Kidney (tissue), 14 donors: Measurements from ENCODE around the gene TRIM47. TPM values are rescaled to one million over a fixed set of nuclear protein-coding genes. Genes with fewer than 3 reads are reported as not detected.

Source experiments
- DNase-seq, 5 donors: peaks; one replicate each; pipeline ENCODE4 v3.0.0-alpha.2; 2013 to 2020
- FAIRE-seq: peaks from 2 replicates; lab custom pipeline; 2012; peaks lifted over from hg19 to GRCh38; lab: Jason Lieb, UNC
- H3K27ac ChIP-seq, 2 donors: one replicate each; pipeline ENCODE4 v1.7.0; 2013; ENCODE audit warnings: low read depth in 2 of 2, low read length in 2 of 2, inconsistent platforms in 1 of 2
- H3K27me3 ChIP-seq: one replicate; pipeline ENCODE4 v1.7.1; 2013; ENCODE audit warnings: low read length, inconsistent platforms; ENCODE audit not compliant: control insufficient read depth, insufficient read depth
- H3K36me3 ChIP-seq, 3 donors: one replicate each; pipeline versions ENCODE4 v1.7.0 to v1.7.1; 2013; ENCODE audit warnings: low read length in 3 of 3, control low read depth in 1 of 3, inconsistent platforms in 1 of 3; ENCODE audit not compliant: insufficient read depth in 3 of 3, control insufficient read depth in 2 of 3
- H3K4me1 ChIP-seq, 3 donors: one replicate each; pipeline versions ENCODE4 v1.7.0 to v1.7.1; 2013; ENCODE audit warnings: low read length in 3 of 3, inconsistent platforms in 1 of 3, low read depth in 1 of 3; ENCODE audit not compliant: control insufficient read depth in 2 of 3, insufficient read depth in 2 of 3
- H3K4me3 ChIP-seq, 3 donors: one replicate each; pipeline versions ENCODE4 v1.7.0 to v1.8.1; 2013; ENCODE audit warnings: low read length in 3 of 3, control low read depth in 1 of 3, inconsistent platforms in 1 of 3
- H3K9ac ChIP-seq, 3 donors: one replicate each; pipeline versions ENCODE4 v1.7.0 to v1.7.1; 2013; ENCODE audit warnings: low read length in 3 of 3, control low read depth in 1 of 3, inconsistent platforms in 1 of 3
- H3K9me3 ChIP-seq, 3 donors: one replicate each; pipeline versions ENCODE4 v1.7.0 to v1.7.1; 2013; ENCODE audit warnings: low read length in 3 of 3, control low read depth in 1 of 3, inconsistent platforms in 1 of 3; ENCODE audit not compliant: control insufficient read depth in 2 of 3, insufficient read depth in 1 of 3
- CTCF ChIP-seq: IDR thresholded peaks from 3 replicates; pipeline ENCODE4 v1.5.1; 2012; ENCODE audit warnings: mild to moderate bottlenecking, moderate library complexity, borderline replicate concordance; ENCODE audit not compliant: insufficient read depth; ENCODE audit errors: extremely low read depth
- intact Hi-C: fragments of 100-400 bp; cut with DNase I; formaldehyde crosslinking; loops from one replicate; pipeline ENCODE4 v1.11.1; 2022
- polyA plus RNA-seq: library from polyadenylated mRNA; stranded (reverse); fragments of 350-450 nt; fragmentation: Illumina TruSeq; extraction: RNeasy Lipid Tissue Mini Kit (QIAGEN cat#74804); gene quantifications from one replicate; pipeline ENCODE4 v1.2.3, GENCODE V29; 2014; ENCODE audit warnings: low read depth, low replicate concordance; ENCODE audit not compliant: insufficient read depth
- total RNA-seq: library from RNA; stranded (reverse); fragmentation: NEBNext Ultra II Directional; extraction: Animal tissue kit (Norgen Biotek cat#: 25700); gene quantifications from one replicate; pipeline ENCODE4 v1.2.1, GENCODE V29; 2021
- donor health status: control.
- donor health status: control.
- donor health status: control.
- donor health status: control.
- donor health status: control.
- donor health status: DM: yes; HTN: yes; CAD: no.
- donor health status: Normal renal cell carcinoma (clear cell type).

The TRIM47 gene
- total and polyA plus RNA-seq, 2 donors from 2014 or later, result 95.0 to 118 TPM

- Histone ChIP-seq H3K9me3 (no peaks in the 10 kb centered on the region), H3K4me3 (no peak overlapping the region), H3K27ac (no peak overlapping the region), H3K9ac (no peak overlapping the region), H3K4me1 (no peaks in the 10 kb centered on the region), H3K27me3 (no peaks in the 10 kb centered on the region), H3K36me3 (no peaks in the 10 kb centered on the region)
- FAIRE-seq, result no peak
- peak in 1 of 5 donors; percentile 53 for DNase-seq
- intact Hi-C loops, result no loop called here
- TF ChIP-seq CTCF, result no peak
Observed at GRCh38 chr17:75834928-75835653, 43.3 kb downstream of the TRIM47 start.

GRCh38 chr17:75834279-75834920 lies 44.0 kb downstream of the TRIM47 start:
- Histone ChIP-seq H3K36me3 (no peaks in the 10 kb centered on the region), H3K27ac (no peak overlapping the region), H3K9ac (no peak overlapping the region), H3K27me3 (no peaks in the 10 kb centered on the region), H3K4me1 (no peaks in the 10 kb centered on the region), H3K9me3 (no peaks in the 10 kb centered on the region), H3K4me3 (no peak overlapping the region)
- no peak for FAIRE-seq
- DNase-seq, result no peak
- no peak for TF ChIP-seq CTCF
- intact Hi-C loops, result no loop called here

GRCh38 chr17:75832652-75833400 lies 45.6 kb downstream of the TRIM47 start:
- intact Hi-C loops, result no loop called here
- no peak overlapping the region for H3K9ac ChIP-seq
- H3K36me3 ChIP-seq, result no peaks in the 10 kb centered on the region
- DNase-seq (peak in 4 of 5 donors; percentile 43 to 73 (median 61)), FAIRE-seq (no peak)
- no peak overlapping the region for H3K27ac ChIP-seq
- TF ChIP-seq CTCF, result no peak
- H3K9me3 ChIP-seq, result no peaks in the 10 kb centered on the region
- H3K4me3 ChIP-seq, result no peak overlapping the region
- no peaks in the 10 kb centered on the region for H3K27me3 ChIP-seq
- H3K4me1 ChIP-seq, result no peaks in the 10 kb centered on the region
